NCI-H1417 (cell line): Measurements from ENCODE around the gene AGGF1.
"Not testable (repeated sequence)": the region's sequence is repeated elsewhere in the genome, so short reads cannot be mapped to it uniquely, and the experiment has no call there.

Source experiments
- DNase-seq, 3 experiments: peaks; one replicate each; lab custom pipeline; 2025; lab: John Stamatoyannopoulos, UW

Gene AGGF1

GRCh38 chr5:77086689-77087483 lies 56.7 kb downstream of the AGGF1 start, which contains the start of gene ZBED3:
Gene ZBED3, minus strand, starts transcription at chr5:77087285. Its CDS starts 9,407 bp downstream, at chr5:77077878.
- DNase-seq = peak; percentile 64 to 91 (median 88)

GRCh38 chr5:77087484-77088261 lies 57.5 kb downstream of the AGGF1 start:
- DNase-seq = no peak

- DNase-seq = no peak
Observed at GRCh38 chr5:77095189-77095588, 65.0 kb downstream of the AGGF1 start.

- no peak for DNase-seq
Observed at GRCh38 chr5:77101298-77101697, 71.1 kb downstream of the AGGF1 start.

- DNase-seq = no peak
Observed at GRCh38 chr5:77102549-77102948, 72.3 kb downstream of the AGGF1 start.

GRCh38 chr5:77103457-77103856 lies 73.3 kb downstream of the AGGF1 start:
- DNase-seq = no peak

- no peak for DNase-seq
Observed at GRCh38 chr5:77104813-77105212, 74.6 kb downstream of the AGGF1 start.

- not testable (repeated sequence) for DNase-seq
Observed at GRCh38 chr5:77107035-77107434, 76.8 kb downstream of the AGGF1 start.
